K562 (cell line): ENCODE results near the gene PTPRM.

ENCODE experiments used
- DMBX1 ChIP-seq: fragments of 250-450 bp; sonication (Bioruptor Pico); IDR thresholded peaks from 2 replicates; pipeline ENCODE4 v1.8.0; 2022; ENCODE audit warnings: inconsistent platforms, mild to moderate bottlenecking, moderate library complexity, borderline replicate concordance
- ELF1 ChIP-seq: fragments of 200-800 bp; sonication (Bioruptor generic); IDR thresholded peaks from 2 replicates; pipeline ENCODE4 v1.6.1; 2016; ENCODE audit warnings: missing genetic modification characterization, missing compliant biosample characterization
- NCOA2 ChIP-seq, 2 experiments: fragments of 450-650 bp; IDR thresholded peaks; 2 replicates each; pipeline ENCODE4 v1.6.1; 2018; ENCODE audit warnings: mild to moderate bottlenecking in 2 of 2, moderate library complexity in 1 of 2; ENCODE audit not compliant: partially characterized antibody in 2 of 2
- POLR2AphosphoS5 ChIP-seq: IDR thresholded peaks from 2 replicates; pipeline ENCODE4 v1.6.1; 2011; ENCODE audit warnings: mild to moderate bottlenecking, low read depth, low read length, moderate library complexity; ENCODE audit not compliant: control insufficient read depth, insufficient read depth
- ZNF274 ChIP-seq: IDR thresholded peaks from 2 replicates; pipeline ENCODE4 v1.6.1; 2011; ENCODE audit warnings: low read depth, mild to moderate bottlenecking, low read length, moderate library complexity, borderline replicate concordance
- TF ChIP-seq, protein P1 (sequence below), 3 experiments: IDR thresholded peaks in 2 of 3; conservative IDR thresholded peaks in 1 of 3; 2 replicates each; pipeline ENCODE4 v1.5.1; 2011 to 2012; ENCODE audit warnings: low read length in 3 of 3, mild to moderate bottlenecking in 3 of 3, control low read depth in 2 of 3, improper control_type of control experiment in 1 of 3, inconsistent platforms in 1 of 3, low read depth in 1 of 3, mixed read lengths in 1 of 3, moderate library complexity in 1 of 3; ENCODE audit not compliant: insufficient read depth in 2 of 3
- TF ChIP-seq, protein P2 (sequence below): IDR thresholded peaks from 3 replicates; pipeline ENCODE4 v1.6.1; 2011; ENCODE audit warnings: borderline replicate concordance, mild to moderate bottlenecking, moderate library complexity; ENCODE audit not compliant: insufficient read length; ENCODE audit errors: extremely low read depth
- TF ChIP-seq, protein P3 (sequence below): sonication (generic); formaldehyde crosslinking; IDR thresholded peaks from 2 replicates; pipeline ENCODE4 v1.8.1; 2023; ENCODE audit warnings: mild to moderate bottlenecking, missing genetic modification reagents
- TF ChIP-seq, protein P4 (sequence below): fragments of 250-450 bp; sonication (Bioruptor Pico); IDR thresholded peaks from 2 replicates; pipeline ENCODE4 v1.5.0; 2021; ENCODE audit warnings: mild to moderate bottlenecking, borderline replicate concordance

DNA sequence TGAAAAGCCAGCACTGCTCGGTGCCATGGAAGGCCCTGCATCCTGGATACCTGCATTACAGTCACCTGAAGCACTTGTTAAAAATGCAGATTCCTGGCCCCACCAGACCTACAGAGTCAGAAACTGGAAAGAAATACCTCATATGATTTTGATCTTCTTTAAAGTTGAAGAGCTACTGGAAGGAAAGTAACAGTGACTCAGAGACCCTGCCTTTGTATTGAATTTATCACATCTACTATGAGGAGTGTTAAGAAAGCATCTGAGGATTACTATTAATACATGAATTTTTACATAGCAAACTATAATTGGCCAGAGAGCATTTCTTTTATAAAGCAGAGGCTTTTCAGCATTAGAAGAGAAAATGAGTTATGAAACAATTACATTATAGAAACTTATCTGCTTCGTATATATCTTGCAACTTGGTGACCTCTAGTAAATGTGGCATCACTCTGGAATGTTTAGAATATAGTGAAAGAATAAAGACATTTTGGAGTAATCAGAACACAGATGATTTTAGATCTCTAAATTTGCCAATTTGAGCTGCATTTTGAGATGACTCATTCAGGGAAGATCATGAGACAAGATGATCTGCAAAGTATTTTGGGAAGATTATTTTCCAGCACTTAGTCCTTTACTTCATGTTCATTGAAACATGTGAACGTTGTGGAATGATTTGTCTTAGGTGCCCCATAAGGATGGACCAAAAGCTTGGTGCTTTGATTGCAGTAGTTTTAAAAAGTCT lies 12.2 kb downstream of the PTPRM start:
- TF ChIP-seq DMBX1 (CRISPR knock-in tag) (no peak), NCOA2 (IDR thresholded peaks at IDR 0.05; ENCODE audit: partially characterized antibody in 2 of 2) (no peak), ELF1 (tag) (no peak), POLR2AphosphoS5 (no peak), ZNF274 (no peak)
- TF ChIP-seq, protein P1, sequence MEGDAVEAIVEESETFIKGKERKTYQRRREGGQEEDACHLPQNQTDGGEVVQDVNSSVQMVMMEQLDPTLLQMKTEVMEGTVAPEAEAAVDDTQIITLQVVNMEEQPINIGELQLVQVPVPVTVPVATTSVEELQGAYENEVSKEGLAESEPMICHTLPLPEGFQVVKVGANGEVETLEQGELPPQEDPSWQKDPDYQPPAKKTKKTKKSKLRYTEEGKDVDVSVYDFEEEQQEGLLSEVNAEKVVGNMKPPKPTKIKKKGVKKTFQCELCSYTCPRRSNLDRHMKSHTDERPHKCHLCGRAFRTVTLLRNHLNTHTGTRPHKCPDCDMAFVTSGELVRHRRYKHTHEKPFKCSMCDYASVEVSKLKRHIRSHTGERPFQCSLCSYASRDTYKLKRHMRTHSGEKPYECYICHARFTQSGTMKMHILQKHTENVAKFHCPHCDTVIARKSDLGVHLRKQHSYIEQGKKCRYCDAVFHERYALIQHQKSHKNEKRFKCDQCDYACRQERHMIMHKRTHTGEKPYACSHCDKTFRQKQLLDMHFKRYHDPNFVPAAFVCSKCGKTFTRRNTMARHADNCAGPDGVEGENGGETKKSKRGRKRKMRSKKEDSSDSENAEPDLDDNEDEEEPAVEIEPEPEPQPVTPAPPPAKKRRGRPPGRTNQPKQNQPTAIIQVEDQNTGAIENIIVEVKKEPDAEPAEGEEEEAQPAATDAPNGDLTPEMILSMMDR (IDR thresholded peaks at IDR 0.05 in 2 of 3, conservative IDR thresholded peaks at IDR 0.05 in 1 of 3; ENCODE audit: insufficient read depth in 2 of 3, low read depth in 1 of 3, low read length in 3 of 3), result no peak
- TF ChIP-seq, protein P2, sequence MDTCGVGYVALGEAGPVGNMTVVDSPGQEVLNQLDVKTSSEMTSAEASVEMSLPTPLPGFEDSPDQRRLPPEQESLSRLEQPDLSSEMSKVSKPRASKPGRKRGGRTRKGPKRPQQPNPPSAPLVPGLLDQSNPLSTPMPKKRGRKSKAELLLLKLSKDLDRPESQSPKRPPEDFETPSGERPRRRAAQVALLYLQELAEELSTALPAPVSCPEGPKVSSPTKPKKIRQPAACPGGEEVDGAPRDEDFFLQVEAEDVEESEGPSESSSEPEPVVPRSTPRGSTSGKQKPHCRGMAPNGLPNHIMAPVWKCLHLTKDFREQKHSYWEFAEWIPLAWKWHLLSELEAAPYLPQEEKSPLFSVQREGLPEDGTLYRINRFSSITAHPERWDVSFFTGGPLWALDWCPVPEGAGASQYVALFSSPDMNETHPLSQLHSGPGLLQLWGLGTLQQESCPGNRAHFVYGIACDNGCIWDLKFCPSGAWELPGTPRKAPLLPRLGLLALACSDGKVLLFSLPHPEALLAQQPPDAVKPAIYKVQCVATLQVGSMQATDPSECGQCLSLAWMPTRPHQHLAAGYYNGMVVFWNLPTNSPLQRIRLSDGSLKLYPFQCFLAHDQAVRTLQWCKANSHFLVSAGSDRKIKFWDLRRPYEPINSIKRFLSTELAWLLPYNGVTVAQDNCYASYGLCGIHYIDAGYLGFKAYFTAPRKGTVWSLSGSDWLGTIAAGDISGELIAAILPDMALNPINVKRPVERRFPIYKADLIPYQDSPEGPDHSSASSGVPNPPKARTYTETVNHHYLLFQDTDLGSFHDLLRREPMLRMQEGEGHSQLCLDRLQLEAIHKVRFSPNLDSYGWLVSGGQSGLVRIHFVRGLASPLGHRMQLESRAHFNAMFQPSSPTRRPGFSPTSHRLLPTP, result no peak
- TF ChIP-seq, protein P3, sequence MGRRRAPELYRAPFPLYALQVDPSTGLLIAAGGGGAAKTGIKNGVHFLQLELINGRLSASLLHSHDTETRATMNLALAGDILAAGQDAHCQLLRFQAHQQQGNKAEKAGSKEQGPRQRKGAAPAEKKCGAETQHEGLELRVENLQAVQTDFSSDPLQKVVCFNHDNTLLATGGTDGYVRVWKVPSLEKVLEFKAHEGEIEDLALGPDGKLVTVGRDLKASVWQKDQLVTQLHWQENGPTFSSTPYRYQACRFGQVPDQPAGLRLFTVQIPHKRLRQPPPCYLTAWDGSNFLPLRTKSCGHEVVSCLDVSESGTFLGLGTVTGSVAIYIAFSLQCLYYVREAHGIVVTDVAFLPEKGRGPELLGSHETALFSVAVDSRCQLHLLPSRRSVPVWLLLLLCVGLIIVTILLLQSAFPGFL, result no peak
- TF ChIP-seq, protein P4, sequence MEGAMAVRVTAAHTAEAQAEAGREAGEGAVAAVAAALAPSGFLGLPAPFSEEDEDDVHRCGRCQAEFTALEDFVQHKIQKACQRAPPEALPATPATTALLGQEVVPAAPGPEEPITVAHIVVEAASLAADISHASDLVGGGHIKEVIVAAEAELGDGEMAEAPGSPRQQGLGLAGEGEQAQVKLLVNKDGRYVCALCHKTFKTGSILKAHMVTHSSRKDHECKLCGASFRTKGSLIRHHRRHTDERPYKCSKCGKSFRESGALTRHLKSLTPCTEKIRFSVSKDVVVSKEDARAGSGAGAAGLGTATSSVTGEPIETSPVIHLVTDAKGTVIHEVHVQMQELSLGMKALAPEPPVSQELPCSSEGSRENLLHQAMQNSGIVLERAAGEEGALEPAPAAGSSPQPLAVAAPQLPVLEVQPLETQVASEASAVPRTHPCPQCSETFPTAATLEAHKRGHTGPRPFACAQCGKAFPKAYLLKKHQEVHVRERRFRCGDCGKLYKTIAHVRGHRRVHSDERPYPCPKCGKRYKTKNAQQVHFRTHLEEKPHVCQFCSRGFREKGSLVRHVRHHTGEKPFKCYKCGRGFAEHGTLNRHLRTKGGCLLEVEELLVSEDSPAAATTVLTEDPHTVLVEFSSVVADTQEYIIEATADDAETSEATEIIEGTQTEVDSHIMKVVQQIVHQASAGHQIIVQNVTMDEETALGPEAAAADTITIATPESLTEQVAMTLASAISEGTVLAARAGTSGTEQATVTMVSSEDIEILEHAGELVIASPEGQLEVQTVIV, result no peak
